Kidney (tissue), 14 donors: ENCODE data around the gene JCAD. TPM values are rescaled to one million over a fixed set of nuclear protein-coding genes. Genes with fewer than 3 reads are reported as not detected.

Experiments
- DNase-seq, 5 donors: peaks; one replicate each; pipeline ENCODE4 v3.0.0-alpha.2; 2013 to 2020
- FAIRE-seq: peaks from 2 replicates; lab custom pipeline; 2012; peaks lifted over from hg19 to GRCh38; lab: Jason Lieb, UNC
- H3K27ac ChIP-seq, 2 donors: one replicate each; pipeline ENCODE4 v1.7.0; 2013; ENCODE audit warnings: low read depth in 2 of 2, low read length in 2 of 2, inconsistent platforms in 1 of 2
- H3K27me3 ChIP-seq: one replicate; pipeline ENCODE4 v1.7.1; 2013; ENCODE audit warnings: low read length, inconsistent platforms; ENCODE audit not compliant: control insufficient read depth, insufficient read depth
- H3K36me3 ChIP-seq, 3 donors: one replicate each; pipeline versions ENCODE4 v1.7.0 to v1.7.1; 2013; ENCODE audit warnings: low read length in 3 of 3, control low read depth in 1 of 3, inconsistent platforms in 1 of 3; ENCODE audit not compliant: insufficient read depth in 3 of 3, control insufficient read depth in 2 of 3
- H3K4me1 ChIP-seq, 3 donors: one replicate each; pipeline versions ENCODE4 v1.7.0 to v1.7.1; 2013; ENCODE audit warnings: low read length in 3 of 3, inconsistent platforms in 1 of 3, low read depth in 1 of 3; ENCODE audit not compliant: control insufficient read depth in 2 of 3, insufficient read depth in 2 of 3
- H3K4me3 ChIP-seq, 3 donors: one replicate each; pipeline versions ENCODE4 v1.7.0 to v1.8.1; 2013; ENCODE audit warnings: low read length in 3 of 3, control low read depth in 1 of 3, inconsistent platforms in 1 of 3
- H3K9ac ChIP-seq, 3 donors: one replicate each; pipeline versions ENCODE4 v1.7.0 to v1.7.1; 2013; ENCODE audit warnings: low read length in 3 of 3, control low read depth in 1 of 3, inconsistent platforms in 1 of 3
- H3K9me3 ChIP-seq, 3 donors: one replicate each; pipeline versions ENCODE4 v1.7.0 to v1.7.1; 2013; ENCODE audit warnings: low read length in 3 of 3, control low read depth in 1 of 3, inconsistent platforms in 1 of 3; ENCODE audit not compliant: control insufficient read depth in 2 of 3, insufficient read depth in 1 of 3
- CTCF ChIP-seq: IDR thresholded peaks from 3 replicates; pipeline ENCODE4 v1.5.1; 2012; ENCODE audit warnings: mild to moderate bottlenecking, moderate library complexity, borderline replicate concordance; ENCODE audit not compliant: insufficient read depth; ENCODE audit errors: extremely low read depth
- intact Hi-C: fragments of 100-400 bp; cut with DNase I; formaldehyde crosslinking; loops from one replicate; pipeline ENCODE4 v1.11.1; 2022
- polyA plus RNA-seq: library from polyadenylated mRNA; stranded (reverse); fragments of 350-450 nt; fragmentation: Illumina TruSeq; extraction: RNeasy Lipid Tissue Mini Kit (QIAGEN cat#74804); gene quantifications from one replicate; pipeline ENCODE4 v1.2.3, GENCODE V29; 2014; ENCODE audit warnings: low read depth, low replicate concordance; ENCODE audit not compliant: insufficient read depth
- total RNA-seq: library from RNA; stranded (reverse); fragmentation: NEBNext Ultra II Directional; extraction: Animal tissue kit (Norgen Biotek cat#: 25700); gene quantifications from one replicate; pipeline ENCODE4 v1.2.1, GENCODE V29; 2021
- donor health status: control.
- donor health status: control.
- donor health status: control.
- donor health status: control.
- donor health status: control.
- donor health status: DM: yes; HTN: yes; CAD: no.
- donor health status: Normal renal cell carcinoma (clear cell type).

JCAD gene
- total and polyA plus RNA-seq, 2 donors from 2014 or later: 15.7 to 27.1 TPM

- Histone ChIP-seq H3K27ac (no peak overlapping the region), H3K36me3 (no peaks in the 10 kb centered on the region), H3K9me3 (no peaks in the 10 kb centered on the region), H3K4me1 (no peaks in the 10 kb centered on the region), H3K4me3 (no peak overlapping the region), H3K27me3 (no peaks in the 10 kb centered on the region), H3K9ac (no peak overlapping the region)
- DNase-seq (no peak), FAIRE-seq (no peak)
- TF ChIP-seq CTCF: no peak
- intact Hi-C loops: no loop called here
Measured at GRCh38 chr10:30099101-30099500, 39.7 kb upstream of the JCAD start.

GRCh38 chr10:30098629-30099028 is 39.2 kb upstream of the JCAD start:
- Histone ChIP-seq H3K4me1 (no peaks in the 10 kb centered on the region), H3K9ac (no peak overlapping the region), H3K27me3 (no peaks in the 10 kb centered on the region), H3K36me3 (no peaks in the 10 kb centered on the region), H3K27ac (no peak overlapping the region), H3K9me3 (no peaks in the 10 kb centered on the region), H3K4me3 (no peak overlapping the region)
- intact Hi-C loops: no loop called here
- DNase-seq (no peak), FAIRE-seq (no peak)
- no peak for TF ChIP-seq CTCF

DNA sequence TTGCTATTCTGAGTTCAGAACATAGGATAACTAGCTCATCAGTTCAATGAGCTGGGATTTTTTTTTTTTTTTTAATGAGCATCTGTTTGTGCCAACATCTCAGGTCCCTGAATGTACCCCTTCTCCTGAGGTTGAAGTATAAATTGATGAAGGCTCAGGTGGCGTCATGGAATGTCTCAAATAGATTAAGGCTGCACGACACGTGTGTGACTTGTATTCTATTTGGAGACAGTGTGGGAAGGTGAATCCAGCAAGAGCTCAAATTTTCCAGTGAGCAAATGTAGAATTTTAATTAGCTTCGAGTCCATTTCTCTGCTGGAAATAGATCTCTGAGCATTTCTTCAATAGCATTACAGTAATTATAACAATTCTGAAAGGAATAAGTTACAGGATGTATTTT is 37.2 kb upstream of the JCAD start:
- H3K36me3 ChIP-seq: no peaks in the 10 kb centered on the region
- H3K9ac ChIP-seq: no peak overlapping the region
- H3K27me3 ChIP-seq: no peaks in the 10 kb centered on the region
- FAIRE-seq (no peak), DNase-seq (no peak)
- H3K27ac ChIP-seq: no peak overlapping the region
- TF ChIP-seq CTCF: no peak
- H3K4me1 ChIP-seq: no peaks in the 10 kb centered on the region
- no peak overlapping the region for H3K4me3 ChIP-seq
- no peaks in the 10 kb centered on the region for H3K9me3 ChIP-seq
- intact Hi-C loops: no loop called here
